SK-N-MC (cell line): Measurements from ENCODE around the gene PEA15.
A peak's percentile ranks its signal among the peaks of the same experiment; 100 is the strongest.

ENCODE experiments used
- DNase-seq: peaks from one replicate; pipeline ENCODE4 v3.0.0-alpha.2; 2011; ENCODE audit warnings: low read depth, low spot score
- H3K27ac ChIP-seq: fragments of 200-600 bp; sonication (generic); 2 replicates; pipeline ENCODE4 v1.5.1; 2016; ENCODE audit warnings: mixed run types
- H3K36me3 ChIP-seq: fragments of 200-600 bp; sonication (generic); 2 replicates; pipeline ENCODE4 v1.6.1; 2017; ENCODE audit warnings: antibody characterized with exemption, low read length, mixed read lengths; ENCODE audit not compliant: insufficient read depth
- H3K4me3 ChIP-seq: fragments of 200-600 bp; sonication (generic); 2 replicates; pipeline ENCODE4 v1.5.1; 2016
- H3K9ac ChIP-seq: fragments of 200-600 bp; sonication (generic); 2 replicates; pipeline ENCODE4 v1.8.0; 2017; ENCODE audit warnings: mixed run types, mixed read lengths; ENCODE audit not compliant: insufficient read length
- H3K9me3 ChIP-seq: fragments of 200-600 bp; sonication (generic); 2 replicates; pipeline ENCODE4 v1.6.1; 2017; ENCODE audit warnings: low read depth, mild to moderate bottlenecking, antibody characterized with exemption, low read length, moderate library complexity, mixed read lengths
- EZH2 ChIP-seq: fragments of 200-600 bp; sonication (generic); IDR thresholded peaks from one replicate; pipeline ENCODE4 v1.6.1; 2017; ENCODE audit warnings: antibody characterized with exemption
- FOXP2 ChIP-seq: optimal IDR thresholded peaks from 2 replicates; pipeline ENCODE3; 2011; ENCODE audit warnings: mild to moderate bottlenecking, moderate library complexity; ENCODE audit not compliant: insufficient read depth; ENCODE audit errors: extremely low read length, control extremely low read depth
- POLR2AphosphoS5 ChIP-seq: IDR thresholded peaks from 2 replicates; pipeline ENCODE4 v1.6.1; 2012; ENCODE audit warnings: mild to moderate bottlenecking, low read depth, low read length, borderline replicate concordance

PEA15 gene

GRCh38 chr1:160189649-160190625 lies 15.2 kb upstream of the PEA15 start, which contains the start of gene CASQ1:
Gene CASQ1, plus strand, starts transcription at chr1:160190575. Its CDS starts 177 bp downstream, at chr1:160190752.
- no peak within 1 kb of the TSS for H3K27ac ChIP-seq
- H3K9ac ChIP-seq: no peak within 1 kb of the TSS
- TF ChIP-seq POLR2AphosphoS5: no peak
- no peak for TF ChIP-seq FOXP2
- H3K9me3 ChIP-seq: no peaks in the 10 kb centered on the region
- H3K4me3 ChIP-seq: no peak within 1 kb of the TSS
- no peak for DNase-seq
- H3K36me3 ChIP-seq: no peaks in the 10 kb centered on the region

- Histone ChIP-seq H3K27ac (no peak overlapping the region), H3K9me3 (no peaks in the 10 kb centered on the region), H3K9ac (no peak overlapping the region), H3K4me3 (no peak overlapping the region), H3K36me3 (no peaks in the 10 kb centered on the region)
- DNase-seq: no peak
- no peak for TF ChIP-seq EZH2
- no peak for TF ChIP-seq POLR2AphosphoS5
- TF ChIP-seq FOXP2: no peak
Measured at GRCh38 chr1:160191756-160192155, 13.4 kb upstream of the PEA15 start.

- H3K9ac ChIP-seq: no peak overlapping the region
- no peaks in the 10 kb centered on the region for H3K9me3 ChIP-seq
- no peak for DNase-seq
- no peak overlapping the region for H3K27ac ChIP-seq
- TF ChIP-seq POLR2AphosphoS5: no peak
- no peak for TF ChIP-seq FOXP2
- no peak for TF ChIP-seq EZH2
- H3K4me3 ChIP-seq: no peak overlapping the region
- H3K36me3 ChIP-seq: no peaks in the 10 kb centered on the region
Measured at GRCh38 chr1:160192234-160192633, 12.9 kb upstream of the PEA15 start.

GRCh38 chr1:160193091-160193819 lies 11.9 kb upstream of the PEA15 start:
- peak; percentile 16 for DNase-seq
- Histone ChIP-seq H3K9ac (no peak overlapping the region), H3K27ac (no peak overlapping the region), H3K4me3 (no peak overlapping the region), H3K9me3 (no peaks in the 10 kb centered on the region), H3K36me3 (no peaks in the 10 kb centered on the region)
- TF ChIP-seq EZH2 (no peak), POLR2AphosphoS5 (no peak), FOXP2 (no peak)

GRCh38 chr1:160193832-160194736 lies 11.1 kb upstream of the PEA15 start:
- Histone ChIP-seq H3K4me3 (no peak overlapping the region), H3K36me3 (no peaks in the 10 kb centered on the region), H3K9me3 (no peaks in the 10 kb centered on the region), H3K9ac (no peak overlapping the region), H3K27ac (no peak overlapping the region)
- DNase-seq: no peak
- no peak for TF ChIP-seq FOXP2
- no peak for TF ChIP-seq POLR2AphosphoS5
- TF ChIP-seq EZH2: no peak

- no peak for DNase-seq
- TF ChIP-seq EZH2 (no peak), POLR2AphosphoS5 (no peak), FOXP2 (no peak)
- Histone ChIP-seq H3K36me3 (no peaks in the 10 kb centered on the region), H3K9ac (no peak overlapping the region), H3K4me3 (no peak overlapping the region), H3K27ac (no peak overlapping the region), H3K9me3 (no peaks in the 10 kb centered on the region)
Measured at GRCh38 chr1:160194737-160195059, 10.5 kb upstream of the PEA15 start.

- TF ChIP-seq FOXP2 (no peak), POLR2AphosphoS5 (no peak), EZH2 (no peak)
- Histone ChIP-seq H3K27ac (no peak overlapping the region), H3K36me3 (no peaks in the 10 kb centered on the region), H3K9ac (no peak overlapping the region), H3K9me3 (no peaks in the 10 kb centered on the region), H3K4me3 (no peak overlapping the region)
- DNase-seq: no peak
Measured at GRCh38 chr1:160196143-160196542, 9.0 kb upstream of the PEA15 start.

GRCh38 chr1:160197231-160197630 lies 8.0 kb upstream of the PEA15 start:
- no peak overlapping the region for H3K4me3 ChIP-seq
- no peaks in the 10 kb centered on the region for H3K36me3 ChIP-seq
- TF ChIP-seq EZH2 (no peak), FOXP2 (no peak), POLR2AphosphoS5 (no peak)
- no peak overlapping the region for H3K9ac ChIP-seq
- no peak for DNase-seq
- no peak overlapping the region for H3K27ac ChIP-seq
- no peaks in the 10 kb centered on the region for H3K9me3 ChIP-seq

- Histone ChIP-seq H3K4me3 (no peak overlapping the region), H3K9ac (no peak overlapping the region), H3K36me3 (no peaks in the 10 kb centered on the region), H3K27ac (no peak overlapping the region), H3K9me3 (no peaks in the 10 kb centered on the region)
- no peak for DNase-seq
- TF ChIP-seq POLR2AphosphoS5: no peak
- no peak for TF ChIP-seq FOXP2
- TF ChIP-seq EZH2: no peak
Measured at GRCh38 chr1:160200786-160201185, 4.4 kb upstream of the PEA15 start.
